ES-I3 (cell line): ENCODE results near the gene FALEC.
"Not testable (repeated sequence)": the region's sequence is repeated elsewhere in the genome, so short reads cannot be mapped to it uniquely, and the experiment has no call there.

ENCODE experiments used
- H3K36me3 ChIP-seq: 2 replicates; pipeline ENCODE4 v1.6.1; 2013; ENCODE audit warnings: mild to moderate bottlenecking, low read length, control low read depth, moderate library complexity; ENCODE audit not compliant: insufficient read depth
- H3K4me1 ChIP-seq: 2 replicates; pipeline ENCODE4 v1.6.1; 2013; ENCODE audit warnings: mild to moderate bottlenecking, control low read depth, low read length; ENCODE audit not compliant: insufficient read depth
- H3K9ac ChIP-seq: 2 replicates; pipeline ENCODE4 v1.6.1; 2013; ENCODE audit warnings: low read depth, mild to moderate bottlenecking, low read length, moderate library complexity
- H3K9me3 ChIP-seq: 2 replicates; pipeline ENCODE4 v1.6.1; 2013; ENCODE audit warnings: mild to moderate bottlenecking, low read length, moderate library complexity; ENCODE audit not compliant: control insufficient read depth, insufficient read depth

Gene FALEC

GRCh38 chr1:150575518-150576366 is 60.2 kb downstream of the FALEC start:
- Histone ChIP-seq H3K36me3 (peaks cover 57% of the 10 kb centered on the region), H3K9me3 (0 out of 2 replicates have a peak, but pooled peaks cover 3% of the 10 kb centered on the region), H3K9ac (peak overlapping the region; percentile 99), H3K4me1 (peaks cover 32% of the 10 kb centered on the region)

- Histone ChIP-seq H3K4me1 (peaks cover 32% of the 10 kb centered on the region), H3K36me3 (peaks cover 57% of the 10 kb centered on the region), H3K9me3 (0 out of 2 replicates have a peak, but pooled peaks cover 3% of the 10 kb centered on the region), H3K9ac (peak overlapping the region; percentile 99)
Measured at GRCh38 chr1:150576367-150576711, 60.8 kb downstream of the FALEC start.

- Histone ChIP-seq H3K36me3 (peaks cover 57% of the 10 kb centered on the region), H3K4me1 (peaks cover 32% of the 10 kb centered on the region), H3K9ac (peak overlapping the region; percentile 99), H3K9me3 (0 out of 2 replicates have a peak, but pooled peaks cover 3% of the 10 kb centered on the region)
Measured at GRCh38 chr1:150576794-150577556, 61.4 kb downstream of the FALEC start.

GRCh38 chr1:150577557-150578271 is 62.2 kb downstream of the FALEC start:
- peak overlapping the region; percentile 99 for H3K9ac ChIP-seq
- 0 out of 2 replicates have a peak, but pooled peaks cover 3% of the 10 kb centered on the region for H3K9me3 ChIP-seq
- H3K36me3 ChIP-seq = peaks cover 56% of the 10 kb centered on the region
- peaks cover 32% of the 10 kb centered on the region for H3K4me1 ChIP-seq

- Histone ChIP-seq H3K36me3 (peaks cover 48% of the 10 kb centered on the region), H3K4me1 (peaks cover 26% of the 10 kb centered on the region), H3K9me3 (0 out of 2 replicates have a peak, but pooled peaks cover 3% of the 10 kb centered on the region)
Measured at GRCh38 chr1:150578272-150579109, 62.9 kb downstream of the FALEC start.

GRCh38 chr1:150579110-150579944 is 63.8 kb downstream of the FALEC start, which contains the start of gene MCL1:
Gene MCL1, minus strand, starts transcription at chr1:150579610. Its CDS starts 80 bp downstream, at chr1:150579530.
- peaks cover 44% of the 10 kb centered on the region for H3K36me3 ChIP-seq

More at GRCh38 chr1:150578272-150579109, 62.9 kb downstream of the FALEC start:
- H3K9ac ChIP-seq = peak overlapping the region; percentile 99

GRCh38 chr1:150579945-150580642 is 64.5 kb downstream of the FALEC start:
- Histone ChIP-seq H3K4me1 (peaks cover 15% of the 10 kb centered on the region), H3K36me3 (peaks cover 36% of the 10 kb centered on the region), H3K9me3 (0 out of 2 replicates have a peak, but pooled peaks cover 3% of the 10 kb centered on the region), H3K9ac (peak overlapping the region; percentile 77)

More at GRCh38 chr1:150579110-150579944, 63.8 kb downstream of the FALEC start, which contains the start of gene MCL1:
- H3K9ac ChIP-seq = peak within 1 kb of the TSS; percentile 99
- 0 out of 2 replicates have a peak, but pooled peaks cover 3% of the 10 kb centered on the region for H3K9me3 ChIP-seq
- peaks cover 22% of the 10 kb centered on the region for H3K4me1 ChIP-seq

- H3K9me3 ChIP-seq, H3K4me1 ChIP-seq, H3K9ac ChIP-seq: not testable (repeated sequence)
- peaks cover 28% of the 10 kb centered on the region for H3K36me3 ChIP-seq
Measured at GRCh38 chr1:150580966-150581365, 65.4 kb downstream of the FALEC start.

- H3K4me1 ChIP-seq, H3K9me3 ChIP-seq, H3K9ac ChIP-seq: not testable (repeated sequence)
- H3K36me3 ChIP-seq = peaks cover 23% of the 10 kb centered on the region
Measured at GRCh38 chr1:150581437-150581836, 65.9 kb downstream of the FALEC start.

GRCh38 chr1:150581962-150582361 is 66.4 kb downstream of the FALEC start:
- H3K36me3 ChIP-seq = peaks cover 18% of the 10 kb centered on the region
- H3K9ac ChIP-seq, H3K4me1 ChIP-seq, H3K9me3 ChIP-seq: not testable (repeated sequence)

GRCh38 chr1:150582371-150582770 is 66.8 kb downstream of the FALEC start:
- H3K9me3 ChIP-seq = 0 out of 2 replicates have a peak, but pooled peaks cover 3% of the 10 kb centered on the region
- H3K4me1 ChIP-seq = peaks cover 6% of the 10 kb centered on the region; the same call in 1 of the 2 replicates
- no peak overlapping the region for H3K9ac ChIP-seq
- H3K36me3 ChIP-seq = peaks cover 14% of the 10 kb centered on the region
